Activated naive CD8-positive, alpha-beta T cell (primary cell): Measurements from ENCODE around the gene GOLGA6L2.
"Not testable (repeated sequence)": the region's sequence is repeated elsewhere in the genome, so short reads cannot be mapped to it uniquely, and the experiment has no call there.

Source experiments
- H3K27ac Mint-ChIP-seq: one replicate; pipeline ENCODE4 v1.8.0; 2021; ENCODE audit warnings: mixed read lengths
- H3K27me3 Mint-ChIP-seq: one replicate; pipeline ENCODE4 v1.8.0; 2021; ENCODE audit warnings: mixed read lengths
- H3K36me3 Mint-ChIP-seq: one replicate; pipeline ENCODE4 v1.8.0; 2021; ENCODE audit warnings: mixed read lengths
- H3K4me1 Mint-ChIP-seq: one replicate; pipeline ENCODE4 v1.8.0; 2021; ENCODE audit warnings: low read depth, mixed read lengths
- H3K4me3 Mint-ChIP-seq: one replicate; pipeline ENCODE4 v1.8.0; 2021; ENCODE audit warnings: mild to moderate bottlenecking, mixed read lengths
- H3K9me3 Mint-ChIP-seq: one replicate; pipeline ENCODE4 v1.8.0; 2021; ENCODE audit warnings: low read depth, mixed read lengths

GOLGA6L2 gene

GRCh38 chr15:23438816-23439466 lies 8.1 kb downstream of the GOLGA6L2 start:
- Mint-ChIP-seq H3K27ac (no peak overlapping the region), H3K36me3 (no peaks in the 10 kb centered on the region), H3K27me3 (peaks cover 2% of the 10 kb centered on the region), H3K9me3 (no peaks in the 10 kb centered on the region), H3K4me3 (no peak overlapping the region), H3K4me1 (no peaks in the 10 kb centered on the region)

- Mint-ChIP-seq H3K27ac (no peak overlapping the region), H3K27me3 (peaks cover 2% of the 10 kb centered on the region), H3K4me3 (no peak overlapping the region), H3K9me3 (no peaks in the 10 kb centered on the region), H3K36me3 (no peaks in the 10 kb centered on the region), H3K4me1 (no peaks in the 10 kb centered on the region)
Observed at GRCh38 chr15:23437673-23438072, 9.4 kb downstream of the GOLGA6L2 start.

- H3K4me3 Mint-ChIP-seq = no peak overlapping the region
- H3K36me3 Mint-ChIP-seq = no peaks in the 10 kb centered on the region
- H3K9me3 Mint-ChIP-seq = no peaks in the 10 kb centered on the region
- H3K27ac Mint-ChIP-seq = no peak overlapping the region
- no peaks in the 10 kb centered on the region for H3K4me1 Mint-ChIP-seq
- no peaks in the 10 kb centered on the region for H3K27me3 Mint-ChIP-seq
Observed at GRCh38 chr15:23437146-23437545, 9.9 kb downstream of the GOLGA6L2 start.

- H3K36me3 Mint-ChIP-seq = no peaks in the 10 kb centered on the region
- no peaks in the 10 kb centered on the region for H3K4me1 Mint-ChIP-seq
- no peaks in the 10 kb centered on the region for H3K27me3 Mint-ChIP-seq
- no peak overlapping the region for H3K27ac Mint-ChIP-seq
- H3K4me3 Mint-ChIP-seq = no peak overlapping the region
- H3K9me3 Mint-ChIP-seq = no peaks in the 10 kb centered on the region
Observed at GRCh38 chr15:23436421-23436820, 10.6 kb downstream of the GOLGA6L2 start.

GRCh38 chr15:23434699-23435098 lies 12.3 kb downstream of the GOLGA6L2 start:
- not testable (repeated sequence) for H3K9me3 Mint-ChIP-seq, H3K27me3 Mint-ChIP-seq, H3K4me1 Mint-ChIP-seq, H3K27ac Mint-ChIP-seq, H3K36me3 Mint-ChIP-seq, H3K4me3 Mint-ChIP-seq

GRCh38 chr15:23425327-23425726 lies 21.7 kb downstream of the GOLGA6L2 start:
- not testable (repeated sequence) for H3K27me3 Mint-ChIP-seq, H3K36me3 Mint-ChIP-seq, H3K4me1 Mint-ChIP-seq

GRCh38 chr15:23424111-23424904 lies 22.7 kb downstream of the GOLGA6L2 start:
- no peaks in the 10 kb centered on the region for H3K36me3 Mint-ChIP-seq
- H3K4me1 Mint-ChIP-seq = no peaks in the 10 kb centered on the region
- no peaks in the 10 kb centered on the region for H3K9me3 Mint-ChIP-seq
- H3K27me3 Mint-ChIP-seq = no peaks in the 10 kb centered on the region
- H3K4me3 Mint-ChIP-seq = no peak overlapping the region
- no peak overlapping the region for H3K27ac Mint-ChIP-seq

More at GRCh38 chr15:23425327-23425726, 21.7 kb downstream of the GOLGA6L2 start:
- H3K27ac Mint-ChIP-seq, H3K9me3 Mint-ChIP-seq, H3K4me3 Mint-ChIP-seq: not testable (repeated sequence)

GRCh38 chr15:23422946-23423708 lies 23.9 kb downstream of the GOLGA6L2 start:
- no peak overlapping the region for H3K27ac Mint-ChIP-seq
- no peaks in the 10 kb centered on the region for H3K36me3 Mint-ChIP-seq
- H3K4me1 Mint-ChIP-seq = no peaks in the 10 kb centered on the region
- no peaks in the 10 kb centered on the region for H3K27me3 Mint-ChIP-seq
- no peaks in the 10 kb centered on the region for H3K9me3 Mint-ChIP-seq
- H3K4me3 Mint-ChIP-seq = no peak overlapping the region

- Mint-ChIP-seq H3K27me3 (no peaks in the 10 kb centered on the region), H3K4me3 (no peak overlapping the region), H3K9me3 (no peaks in the 10 kb centered on the region), H3K36me3 (no peaks in the 10 kb centered on the region), H3K27ac (no peak overlapping the region), H3K4me1 (no peaks in the 10 kb centered on the region)
Observed at GRCh38 chr15:23422099-23422945, 24.7 kb downstream of the GOLGA6L2 start.

GRCh38 chr15:23420806-23421575 lies 26.1 kb downstream of the GOLGA6L2 start:
- H3K27me3 Mint-ChIP-seq = no peaks in the 10 kb centered on the region
- H3K4me3 Mint-ChIP-seq = no peak overlapping the region
- no peaks in the 10 kb centered on the region for H3K9me3 Mint-ChIP-seq
- no peaks in the 10 kb centered on the region for H3K36me3 Mint-ChIP-seq
- no peak overlapping the region for H3K27ac Mint-ChIP-seq
- no peaks in the 10 kb centered on the region for H3K4me1 Mint-ChIP-seq

- Mint-ChIP-seq H3K9me3 (no peaks in the 10 kb centered on the region), H3K27ac (no peak overlapping the region), H3K4me3 (no peak overlapping the region), H3K36me3 (no peaks in the 10 kb centered on the region), H3K4me1 (no peaks in the 10 kb centered on the region), H3K27me3 (no peaks in the 10 kb centered on the region)
Observed at GRCh38 chr15:23416349-23417276, 30.4 kb downstream of the GOLGA6L2 start.

- not testable (repeated sequence) for H3K27ac Mint-ChIP-seq, H3K36me3 Mint-ChIP-seq, H3K27me3 Mint-ChIP-seq, H3K9me3 Mint-ChIP-seq, H3K4me1 Mint-ChIP-seq, H3K4me3 Mint-ChIP-seq
Observed at GRCh38 chr15:23415866-23416265, 31.2 kb downstream of the GOLGA6L2 start.

GRCh38 chr15:23415321-23415865 lies 31.6 kb downstream of the GOLGA6L2 start:
- H3K9me3 Mint-ChIP-seq = no peaks in the 10 kb centered on the region
- H3K27ac Mint-ChIP-seq = no peak overlapping the region

More at GRCh38 chr15:23415321-23415865, 31.6 kb downstream of the GOLGA6L2 start:
- no peaks in the 10 kb centered on the region for H3K27me3 Mint-ChIP-seq
- H3K4me3 Mint-ChIP-seq = no peak overlapping the region
- H3K4me1 Mint-ChIP-seq = no peaks in the 10 kb centered on the region
- no peaks in the 10 kb centered on the region for H3K36me3 Mint-ChIP-seq
